Panc1 (cell line): ENCODE measurements around the gene LSM8.

ENCODE experiments used
- CTCF ChIP-seq: fragments of 450-650 bp; IDR thresholded peaks from 2 replicates; pipeline ENCODE4 v1.5.1; 2017; ENCODE audit warnings: mild to moderate bottlenecking
- REST ChIP-seq, 2 experiments: IDR thresholded peaks; 2 replicates each; pipeline ENCODE4 v1.6.1; 2011 to 2012; ENCODE audit warnings: low read depth in 2 of 2, control low read depth in 1 of 2, low read length in 1 of 2, mild to moderate bottlenecking in 1 of 2, moderate library complexity in 1 of 2; ENCODE audit not compliant: insufficient read depth in 1 of 2

GRCh38 chr7:118158766-118159165 is 25.2 kb upstream of the LSM8 start:
- no peak for TF ChIP-seq CTCF
- TF ChIP-seq REST (IDR thresholded peaks at IDR 0.05; ENCODE audit: insufficient read depth in 1 of 2, low read depth in 2 of 2, low read length in 1 of 2): no peak
